DMS 273 treated with DMSO at 0.1 percent for 48 hours (cell line): ENCODE data around the gene HS1BP3.

Experiments used
- DNase-seq: peaks from one replicate; lab custom pipeline; 2025; lab: John Stamatoyannopoulos, UW

The HS1BP3 gene

GRCh38 chr2:20570249-20570648, 80.6 kb downstream of the HS1BP3 start:
- no peak for DNase-seq

DNA sequence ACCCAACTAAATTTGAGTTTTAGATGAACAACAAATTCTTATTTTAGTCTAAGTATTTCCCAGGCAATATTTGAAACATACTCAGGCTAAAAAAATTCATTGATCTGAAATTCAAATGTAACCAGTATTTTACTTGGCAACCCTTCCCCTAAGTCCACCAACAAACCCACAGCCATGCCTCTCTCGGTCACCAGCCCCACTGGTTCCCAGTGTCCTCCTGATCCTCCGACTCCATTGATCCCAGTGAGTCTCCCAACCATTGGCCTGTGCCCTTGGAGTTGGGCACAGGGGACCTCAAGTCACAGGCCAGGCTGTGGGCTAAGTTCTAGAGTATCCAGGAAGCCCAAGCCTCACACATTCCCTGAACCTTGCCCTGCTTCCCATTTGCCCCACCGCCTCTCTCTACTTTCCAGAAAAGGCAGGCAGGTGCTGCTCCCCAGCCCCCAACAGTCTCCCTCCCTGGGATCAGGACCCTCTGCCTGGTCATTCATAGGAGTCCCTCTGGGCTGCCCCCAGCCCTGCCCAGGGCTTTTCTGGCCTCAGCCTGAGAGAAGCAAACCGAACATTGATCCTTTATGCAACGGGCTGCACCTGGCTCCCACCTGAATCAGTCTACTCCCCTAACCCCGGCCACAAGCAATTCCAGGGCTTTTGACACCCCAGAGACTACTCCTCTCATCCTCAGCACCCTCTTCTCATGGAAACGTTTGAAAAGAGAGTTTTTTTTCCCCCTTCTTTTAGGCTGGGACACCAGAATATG, 81.3 kb downstream of the HS1BP3 start:
- no peak for DNase-seq

GRCh38 chr2:20568501-20569463, 82.1 kb downstream of the HS1BP3 start:
- no peak for DNase-seq

- no peak for DNase-seq
Observed at GRCh38 chr2:20567926-20568179, 83.0 kb downstream of the HS1BP3 start.
